Subcutaneous adipose tissue (tissue), 4 donors: ENCODE results near the gene ZNF764. TPM values are rescaled to one million over a fixed set of nuclear protein-coding genes. Genes with fewer than 3 reads are reported as not detected.

Experiments used
- small RNA-seq: library from RNA; depleted of rRNA; stranded (forward); fragments of <200 nt; gene quantifications from one replicate; pipeline ENCODE3, GENCODE V24; 2016
- total RNA-seq, 4 donors: library from RNA; depleted of rRNA; stranded (reverse); fragments of >200 nt; gene quantifications; one replicate each; pipeline ENCODE4 v1.1.0, GENCODE V29; 2016
- TF ChIP-seq, protein P1 (sequence below): fragments of 450-650 bp; IDR thresholded peaks from one replicate; pipeline ENCODE4 v1.5.1; 2016; ENCODE audit warnings: low read depth, mild to moderate bottlenecking, control low read depth, antibody characterized with exemption, moderate library complexity

The ZNF764 gene
- total RNA-seq, 4 donors from 2014 or later, result 3.6 to 11.3 (median 4.9) TPM

DNA sequence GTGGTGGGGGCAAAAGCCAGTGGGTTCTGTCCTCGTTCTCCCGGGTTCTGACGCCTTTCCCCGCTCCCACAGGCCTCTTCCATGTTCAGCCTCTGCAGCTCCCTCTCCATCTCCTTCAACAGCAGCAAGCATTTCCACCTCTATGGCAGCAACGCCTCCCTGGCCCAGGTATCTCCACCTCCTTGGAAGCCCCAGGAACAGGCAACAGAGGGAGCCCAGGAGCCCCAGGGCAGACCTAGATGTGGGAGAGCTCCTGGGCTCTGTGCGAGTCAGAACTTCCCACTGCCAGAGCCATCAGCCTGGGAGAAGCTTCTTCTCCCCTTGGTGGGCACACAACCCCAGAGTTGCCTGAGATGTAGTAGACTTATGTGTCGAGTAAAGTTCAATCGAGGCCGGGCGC, 39.6 kb downstream of the ZNF764 start:
- TF ChIP-seq, protein P1, sequence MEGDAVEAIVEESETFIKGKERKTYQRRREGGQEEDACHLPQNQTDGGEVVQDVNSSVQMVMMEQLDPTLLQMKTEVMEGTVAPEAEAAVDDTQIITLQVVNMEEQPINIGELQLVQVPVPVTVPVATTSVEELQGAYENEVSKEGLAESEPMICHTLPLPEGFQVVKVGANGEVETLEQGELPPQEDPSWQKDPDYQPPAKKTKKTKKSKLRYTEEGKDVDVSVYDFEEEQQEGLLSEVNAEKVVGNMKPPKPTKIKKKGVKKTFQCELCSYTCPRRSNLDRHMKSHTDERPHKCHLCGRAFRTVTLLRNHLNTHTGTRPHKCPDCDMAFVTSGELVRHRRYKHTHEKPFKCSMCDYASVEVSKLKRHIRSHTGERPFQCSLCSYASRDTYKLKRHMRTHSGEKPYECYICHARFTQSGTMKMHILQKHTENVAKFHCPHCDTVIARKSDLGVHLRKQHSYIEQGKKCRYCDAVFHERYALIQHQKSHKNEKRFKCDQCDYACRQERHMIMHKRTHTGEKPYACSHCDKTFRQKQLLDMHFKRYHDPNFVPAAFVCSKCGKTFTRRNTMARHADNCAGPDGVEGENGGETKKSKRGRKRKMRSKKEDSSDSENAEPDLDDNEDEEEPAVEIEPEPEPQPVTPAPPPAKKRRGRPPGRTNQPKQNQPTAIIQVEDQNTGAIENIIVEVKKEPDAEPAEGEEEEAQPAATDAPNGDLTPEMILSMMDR, result no peak

DNA sequence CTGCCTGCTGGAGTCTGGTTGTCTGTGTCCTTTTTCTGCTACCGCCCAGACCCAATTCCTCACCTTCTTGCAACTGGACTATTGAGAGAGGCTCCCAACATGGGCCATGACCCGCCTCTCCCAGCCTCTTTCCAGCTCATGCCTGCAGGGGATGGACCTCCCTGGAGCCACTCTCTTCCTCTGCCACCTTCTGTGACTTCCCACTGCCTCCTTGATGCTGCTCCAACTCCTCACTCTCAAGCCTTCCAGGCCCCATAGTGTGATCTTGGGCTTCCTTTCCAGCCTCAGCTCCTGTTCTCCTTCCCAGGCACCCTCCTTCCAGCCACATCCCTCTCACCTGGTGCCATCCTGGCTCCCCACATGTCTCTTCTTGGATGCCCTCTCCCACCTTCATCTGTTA, 42.9 kb downstream of the ZNF764 start:
- TF ChIP-seq, protein P1, result no peak

DNA sequence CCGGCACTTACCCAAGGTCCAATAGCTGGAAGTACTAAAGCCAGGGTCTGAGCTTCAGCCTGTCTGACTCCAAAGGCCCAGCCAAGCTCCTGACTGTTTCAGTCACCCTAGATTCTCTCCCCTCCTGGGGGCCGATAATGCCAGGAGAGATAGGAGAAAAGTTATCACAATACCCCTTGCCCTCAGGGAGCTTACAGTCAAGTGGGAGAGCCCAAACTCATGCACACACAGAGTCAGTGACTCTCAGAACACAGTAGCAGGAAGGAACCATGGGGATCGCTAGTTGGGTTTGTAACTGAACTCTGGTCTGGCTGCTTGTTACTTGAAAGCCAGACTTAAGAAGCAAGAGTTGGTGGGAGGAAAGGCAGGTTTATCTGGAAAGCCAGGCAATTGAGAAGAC, 46.7 kb downstream of the ZNF764 start:
- TF ChIP-seq, protein P1, result no peak

DNA sequence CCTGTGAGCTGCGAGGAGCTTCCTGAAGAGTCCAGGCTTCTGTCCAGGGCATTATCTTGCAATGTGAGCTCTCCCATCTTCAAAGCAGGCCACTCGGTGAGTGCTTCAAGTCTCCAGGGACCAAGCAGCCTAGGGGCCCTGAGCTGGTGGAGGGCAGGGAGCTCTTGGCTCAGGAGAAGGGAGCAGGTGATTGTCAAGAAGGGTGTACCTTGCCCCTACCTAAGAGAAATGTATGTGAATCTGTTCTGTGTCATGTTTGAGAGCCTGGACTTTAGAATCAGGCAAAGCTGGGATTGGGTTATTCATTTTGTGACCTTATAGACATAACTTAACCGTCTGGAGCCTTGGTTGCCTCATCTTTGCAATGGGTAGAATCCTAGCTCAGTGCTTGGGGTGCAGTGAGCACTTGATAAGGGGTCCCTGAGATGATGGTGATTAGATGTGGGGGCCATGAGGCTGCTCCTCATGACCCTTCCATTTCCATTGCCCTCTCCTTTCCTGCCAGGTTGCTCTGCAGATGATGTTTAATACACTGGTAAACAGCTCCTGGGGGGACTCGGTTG, 47.7 kb downstream of the ZNF764 start:
- TF ChIP-seq, protein P1, result no peak

DNA sequence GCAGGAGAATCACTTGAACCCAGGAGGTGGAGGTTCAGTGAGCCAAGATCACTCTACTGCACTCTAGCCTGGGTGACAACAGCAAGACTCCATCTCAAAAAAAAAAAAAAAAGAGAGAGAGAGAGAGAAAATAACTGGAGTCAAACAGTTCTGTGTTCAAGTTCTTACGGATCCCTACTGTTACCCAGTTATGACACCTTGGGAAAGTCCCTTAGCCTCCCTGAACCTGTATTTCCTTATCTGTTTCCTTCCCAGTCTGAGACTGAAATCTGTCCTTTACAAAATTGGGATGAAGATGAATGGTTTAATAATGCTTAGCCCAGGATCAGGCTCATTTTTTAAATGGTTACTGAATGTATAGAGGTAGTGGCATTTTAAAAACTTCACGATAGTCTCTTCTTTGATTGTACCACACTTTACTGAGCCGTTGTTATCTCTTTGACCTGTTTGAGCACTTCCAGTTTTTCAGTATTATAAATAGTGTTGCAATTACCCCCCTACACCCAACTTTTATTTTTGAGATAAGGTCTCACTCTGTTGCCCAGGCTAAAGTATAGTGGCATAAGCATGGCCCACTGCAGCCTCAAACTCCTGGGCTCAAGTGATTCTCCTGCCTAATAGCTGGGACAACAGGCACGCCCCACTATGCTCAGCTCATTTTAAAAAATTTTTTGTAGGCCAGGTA, 49.0 kb downstream of the ZNF764 start:
- TF ChIP-seq, protein P1, result no peak

Small RNA genes lying within 50 kb of the gene (small RNA-seq; reads per million reads assigned to genes)
- gene AC093249.4 (not detected), gene MIR4518 (not detected)

Other genes starting within 250 kb of the ZNF764 start
- gene CD2BP2, start 203.1 kb downstream of the ZNF764 start, total RNA-seq, result 10 to 100 TPM; 17.4 to 36.4 (median 30.5) TPM
- 10 to 100 TPM; 16.8 to 44.6 (median 18.8) TPM for gene TBC1D10B, start 187.9 kb downstream of the ZNF764 start, total RNA-seq
- gene MYL11, start 183.6 kb downstream of the ZNF764 start, total RNA-seq, result not detected
- gene SEPTIN1, start 175.8 kb downstream of the ZNF764 start, total RNA-seq, result 1 to 10 TPM in 3 of 4 donors, under 1 TPM in 1; 0.33 to 4.4 (median 1.8) TPM
- gene ZNF48, start 163.0 kb downstream of the ZNF764 start, total RNA-seq, result 1 to 10 TPM; 2.1 to 5.7 (median 2.7) TPM
- 10 to 100 TPM in 3 of 4 donors, 1 to 10 TPM in 1; 8.2 to 18.6 (median 14.2) TPM for gene ZNF771, start 150.8 kb downstream of the ZNF764 start, total RNA-seq
- 10 to 100 TPM in 3 of 4 donors, 1 to 10 TPM in 1; 8.8 to 20.1 (median 15.2) TPM for gene DCTPP1, start 128.3 kb downstream of the ZNF764 start, total RNA-seq
- gene SEPHS2, start 112.5 kb downstream of the ZNF764 start, total RNA-seq, result 10 to 100 TPM; 27.7 to 42.3 (median 29.4) TPM
- 10 to 100 TPM in 1 of 4 donors, 1 to 10 TPM in 3; 1.3 to 16.5 (median 4.1) TPM for gene ITGAL, start 85.6 kb downstream of the ZNF764 start, total RNA-seq
- 10 to 100 TPM; 11.7 to 43.9 (median 19.2) TPM for gene ZNF768, start 31.8 kb downstream of the ZNF764 start, total RNA-seq
- 10 to 100 TPM in 2 of 4 donors, 1 to 10 TPM in 2; 7.8 to 12.1 (median 10.1) TPM for gene ZNF747, start 23.5 kb downstream of the ZNF764 start, total RNA-seq
- gene ZNF688, start 13.3 kb upstream of the ZNF764 start, total RNA-seq, result 10 to 100 TPM; 15.1 to 24.7 (median 17.0) TPM
- 1 to 10 TPM; 2.9 to 8.4 (median 6.6) TPM for gene ZNF785, start 27.3 kb upstream of the ZNF764 start, total RNA-seq
- 1 to 10 TPM; 5.3 to 9.8 (median 7.4) TPM for gene ZNF689, start 52.0 kb upstream of the ZNF764 start, total RNA-seq
- 10 to 100 TPM; 16.0 to 46.0 (median 22.1) TPM for gene PRR14, start 92.6 kb upstream of the ZNF764 start, total RNA-seq
- 10 to 100 TPM in 3 of 4 donors, 1 to 10 TPM in 1; 8.0 to 25.8 (median 16.3) TPM for gene FBRS, start 100.1 kb upstream of the ZNF764 start, total RNA-seq
- gene SRCAP, start 140.8 kb upstream of the ZNF764 start, total RNA-seq, result 10 to 100 TPM; 14.1 to 33.7 (median 20.0) TPM
- 10 to 100 TPM; 17.8 to 27.5 (median 21.6) TPM for gene PHKG2, start 190.1 kb upstream of the ZNF764 start, total RNA-seq
- gene CFAP119, start 203.7 kb upstream of the ZNF764 start, total RNA-seq, result 1 to 10 TPM in 3 of 4 donors, not detected in 1; 1.9 to 6.2 (median 2.7) TPM
- gene RNF40, start 203.9 kb upstream of the ZNF764 start, total RNA-seq, result 10 to 100 TPM; 37.8 to 78.7 (median 54.2) TPM
- 10 to 100 TPM in 1 of 4 donors, 1 to 10 TPM in 3; 6.6 to 13.4 (median 9.0) TPM for gene ZNF629, start 228.8 kb upstream of the ZNF764 start, total RNA-seq